Neural cell (in vitro differentiated cells): ENCODE data around the gene DIRAS2.

Experiments used
- EP300 ChIP-seq: fragments of 450-650 bp; conservative IDR thresholded peaks from 2 replicates; pipeline ENCODE4 v1.6.1; 2014; ENCODE audit warnings: antibody characterized with exemption, mild to moderate bottlenecking, moderate library complexity; ENCODE audit not compliant: poor library complexity, severe bottlenecking
- EZH2 ChIP-seq: fragments of 200-600, 300-800 bp; shearing (Covaris generic), sonication (generic); IDR thresholded peaks from 2 replicates; pipeline ENCODE4 v1.6.1; 2014; ENCODE audit warnings: antibody characterized with exemption, low read length, borderline replicate concordance, mild to moderate bottlenecking; ENCODE audit not compliant: insufficient read depth, poor library complexity, severe bottlenecking
- REST ChIP-seq: IDR thresholded peaks from 2 replicates; pipeline ENCODE4 v1.6.1; 2012; ENCODE audit warnings: borderline replicate concordance

- TF ChIP-seq REST (no peak), EP300 (no peak), EZH2 (no peak)
Measured at GRCh38 chr9:90611121-90611520, 31.5 kb downstream of the DIRAS2 start.
